ENCODE measurements around the gene ANP32E. TPM values are rescaled to one million over a fixed set of nuclear protein-coding genes. Genes with fewer than 3 reads are reported as not detected.

Gene ANP32E
- total and polyA plus RNA-seq, 2 of the 13 experiments (the other 11 are each of a cell fraction or from before 2014, with no cell fraction given), result 10.3 to 53.0 TPM

DNA sequence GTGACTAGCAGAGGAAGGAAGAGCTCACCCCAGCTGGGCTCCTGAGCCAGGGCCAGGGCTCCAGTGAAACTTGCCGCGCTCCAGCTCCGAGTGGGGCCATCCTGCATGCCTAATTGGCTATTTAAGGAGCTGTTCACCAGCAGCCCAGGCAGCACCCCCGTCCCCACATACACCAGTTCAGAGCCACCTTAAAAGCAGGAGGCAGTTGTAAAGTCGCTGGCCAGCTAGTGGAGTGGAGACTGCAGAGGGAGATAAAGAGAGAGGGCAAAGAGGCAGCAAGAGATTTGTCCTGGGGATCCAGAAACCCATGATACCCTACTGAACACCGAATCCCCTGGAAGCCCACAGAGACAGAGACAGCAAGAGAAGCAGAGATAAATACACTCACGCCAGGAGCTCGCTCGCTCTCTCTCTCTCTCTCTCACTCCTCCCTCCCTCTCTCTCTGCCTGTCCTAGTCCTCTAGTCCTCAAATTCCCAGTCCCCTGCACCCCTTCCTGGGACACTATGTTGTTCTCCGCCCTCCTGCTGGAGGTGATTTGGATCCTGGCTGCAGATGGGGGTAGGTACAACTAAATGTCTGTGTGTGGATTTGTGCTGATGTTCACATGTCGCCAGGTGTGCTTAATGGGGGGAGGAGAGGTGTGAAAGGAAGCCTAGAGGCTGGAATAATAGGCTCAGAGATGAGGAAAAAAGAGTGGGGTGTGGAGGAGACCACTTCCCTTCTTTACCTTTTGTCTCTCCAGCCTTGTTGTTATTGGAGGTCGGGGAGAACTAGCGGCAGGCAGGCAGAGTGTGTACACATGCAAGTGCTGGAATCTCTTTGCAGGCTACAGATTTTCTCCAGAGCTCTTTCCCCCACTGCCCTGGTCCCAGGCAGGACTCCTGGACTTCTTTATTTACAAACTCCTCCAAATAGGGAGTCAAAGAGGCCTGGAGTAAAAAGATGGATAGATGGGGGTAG lies 22.0 kb upstream of the ANP32E start, which contains the start of gene CA14 (continued):
- no peak for TF ChIP-seq ZNF75D (CRISPR knock-in tag; IDR thresholded peaks at IDR 0.05; ENCODE audit: borderline replicate concordance)
- no peak for TF ChIP-seq KDM4B (CRISPR knock-in tag; IDR thresholded peaks at IDR 0.05)
- TF ChIP-seq USF2 (IDR thresholded peaks at IDR 0.05; ENCODE audit: low read depth, low read length), result no peak
- TF ChIP-seq USF2 (CRISPR knock-in tag; IDR thresholded peaks at IDR 0.05; ENCODE audit: borderline replicate concordance), result 0 out of 2 replicates have a peak, but pooled peaks have one; percentile 24
- TF ChIP-seq, protein P1, sequence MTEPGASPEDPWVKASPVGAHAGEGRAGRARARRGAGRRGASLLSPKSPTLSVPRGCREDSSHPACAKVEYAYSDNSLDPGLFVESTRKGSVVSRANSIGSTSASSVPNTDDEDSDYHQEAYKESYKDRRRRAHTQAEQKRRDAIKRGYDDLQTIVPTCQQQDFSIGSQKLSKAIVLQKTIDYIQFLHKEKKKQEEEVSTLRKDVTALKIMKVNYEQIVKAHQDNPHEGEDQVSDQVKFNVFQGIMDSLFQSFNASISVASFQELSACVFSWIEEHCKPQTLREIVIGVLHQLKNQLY (CRISPR knock-in tag; IDR thresholded peaks at IDR 0.05), result 0 out of 2 replicates have a peak, but pooled peaks have one; percentile 6
- TF ChIP-seq IKZF5 (CRISPR knock-in tag; IDR thresholded peaks at IDR 0.05), result no peak
- TF ChIP-seq RFXANK (CRISPR knock-in tag; IDR thresholded peaks at IDR 0.05), result no peak
- peak; percentile 33; the same call in 1 of the 2 replicates for TF ChIP-seq ZNF564 (CRISPR knock-in tag; IDR thresholded peaks at IDR 0.05)
- TF ChIP-seq U2AF2 (IDR thresholded peaks at IDR 0.05; ENCODE audit: low read depth, low read length), result 0 out of 2 replicates have a peak, but pooled peaks have one; percentile 34
- no peak for TF ChIP-seq KDM6A (CRISPR knock-in tag; IDR thresholded peaks at IDR 0.05; ENCODE audit: low read depth)
- TF ChIP-seq SAFB2 (CRISPR knock-in tag; IDR thresholded peaks at IDR 0.05; ENCODE audit: borderline replicate concordance, low read depth), result no peak
- TF ChIP-seq GATAD1 (CRISPR knock-in tag; IDR thresholded peaks at IDR 0.05), result 0 out of 2 replicates have a peak, but pooled peaks have one; percentile 34
- TF ChIP-seq SIN3A (IDR thresholded peaks at IDR 0.05; ENCODE audit: borderline replicate concordance, low read depth, low read length), result peak; percentile 83; the same call in 1 of the 2 replicates
- TF ChIP-seq ZSCAN9 (CRISPR knock-in tag; IDR thresholded peaks at IDR 0.05; ENCODE audit: borderline replicate concordance), result no peak
- TF ChIP-seq FOXA3 (CRISPR knock-in tag; IDR thresholded peaks at IDR 0.05), result peak; percentile 33; the same call in 1 of the 2 replicates
- no peak for TF ChIP-seq FOXO1 (CRISPR knock-in tag; IDR thresholded peaks at IDR 0.05)
- 0 out of 2 replicates have a peak, but pooled peaks have one; percentile 37 for TF ChIP-seq ZKSCAN1 (IDR thresholded peaks at IDR 0.05; ENCODE audit: low read length)
- peak; percentile 56; the same call in 1 of the 2 replicates for TF ChIP-seq ZBTB43 (CRISPR knock-in tag; conservative IDR thresholded peaks at IDR 0.05)
- 0 out of 2 replicates have a peak, but pooled peaks have one; percentile 24 for TF ChIP-seq ZBTB25 (CRISPR knock-in tag; IDR thresholded peaks at IDR 0.05)
- TF ChIP-seq ESRRA (CRISPR knock-in tag; IDR thresholded peaks at IDR 0.05; ENCODE audit: low read depth), result 0 out of 2 replicates have a peak, but pooled peaks have one; percentile 55
- TF ChIP-seq KLF11 (CRISPR knock-in tag; IDR thresholded peaks at IDR 0.05), result no peak
- TF ChIP-seq, protein P2, sequence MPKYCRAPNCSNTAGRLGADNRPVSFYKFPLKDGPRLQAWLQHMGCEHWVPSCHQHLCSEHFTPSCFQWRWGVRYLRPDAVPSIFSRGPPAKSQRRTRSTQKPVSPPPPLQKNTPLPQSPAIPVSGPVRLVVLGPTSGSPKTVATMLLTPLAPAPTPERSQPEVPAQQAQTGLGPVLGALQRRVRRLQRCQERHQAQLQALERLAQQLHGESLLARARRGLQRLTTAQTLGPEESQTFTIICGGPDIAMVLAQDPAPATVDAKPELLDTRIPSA (CRISPR knock-in tag; IDR thresholded peaks at IDR 0.05; ENCODE audit: borderline replicate concordance), result no peak
- TF ChIP-seq ZNF232 (CRISPR knock-in tag; IDR thresholded peaks at IDR 0.05; ENCODE audit: borderline replicate concordance), result peak; percentile 21; the same call in 1 of the 2 replicates
